Keratinocyte (primary cell): ENCODE measurements around the gene NCEH1. TPM values are rescaled to one million over a fixed set of nuclear protein-coding genes. Genes with fewer than 3 reads are reported as not detected.

Experiments used
- DNase-seq: peaks from one replicate; pipeline ENCODE4 v3.0.0-alpha.2; 2011; ENCODE audit warnings: low read depth, missing footprints, low spot score
- FAIRE-seq: peaks from 2 replicates; lab custom pipeline; 2011; peaks lifted over from hg19 to GRCh38; lab: Jason Lieb, UNC
- H2AFZ ChIP-seq: 2 replicates; pipeline ENCODE4 v1.6.0; 2012; ENCODE audit warnings: low read length, control low read depth, inconsistent platforms; ENCODE audit not compliant: control insufficient read depth
- H3K27ac ChIP-seq: 2 replicates; pipeline ENCODE4 v1.5.1; 2011; ENCODE audit warnings: low read length; ENCODE audit not compliant: control insufficient read depth, insufficient read depth
- H3K27me3 ChIP-seq: 3 replicates; pipeline ENCODE4 v1.6.0; 2011; ENCODE audit warnings: low read length; ENCODE audit not compliant: control insufficient read depth, insufficient read depth; ENCODE audit errors: extremely low read depth
- H3K36me3 ChIP-seq, 2 experiments: 2 replicates in 1 of 2; 3 replicates in 1 of 2; pipeline ENCODE4 v1.5.1; 2011; ENCODE audit warnings: low read length in 2 of 2, mild to moderate bottlenecking in 1 of 2; ENCODE audit not compliant: control insufficient read depth in 2 of 2, insufficient read depth in 2 of 2; ENCODE audit errors: extremely low read depth in 1 of 2
- H3K4me1 ChIP-seq: 3 replicates; pipeline ENCODE4 v1.5.1; 2011; ENCODE audit warnings: low read length; ENCODE audit not compliant: control insufficient read depth, insufficient read depth; ENCODE audit errors: extremely low read depth
- H3K4me2 ChIP-seq: 3 replicates; pipeline ENCODE4 v1.6.0; 2011; ENCODE audit warnings: low read depth, low read length; ENCODE audit not compliant: control insufficient read depth, insufficient read depth; ENCODE audit errors: extremely low read depth
- H3K4me3 ChIP-seq, 3 experiments: fragments of 200-600 bp in 1 of 3; sonication (generic) in 1 of 3; 2 replicates in 2 of 3; 3 replicates in 1 of 3; pipeline ENCODE4 v1.5.1; 2011 to 2016; ENCODE audit warnings: low read length in 3 of 3, mild to moderate bottlenecking in 3 of 3, control low read depth in 2 of 3, inconsistent platforms in 1 of 3, low read depth in 1 of 3, mixed read lengths in 1 of 3, mixed run types in 1 of 3, moderate library complexity in 1 of 3; ENCODE audit not compliant: control insufficient read depth in 2 of 3, insufficient read depth in 2 of 3; ENCODE audit errors: extremely low read depth in 1 of 3
- H3K79me2 ChIP-seq: 2 replicates; pipeline ENCODE4 v1.6.0; 2012; ENCODE audit warnings: low read length; ENCODE audit not compliant: control insufficient read depth, insufficient read depth
- H3K9ac ChIP-seq: 3 replicates; pipeline ENCODE4 v1.6.0; 2011; ENCODE audit warnings: low read length; ENCODE audit not compliant: control insufficient read depth, insufficient read depth; ENCODE audit errors: extremely low read depth
- H3K9me1 ChIP-seq: 3 replicates; pipeline ENCODE4 v1.6.0; 2011; ENCODE audit warnings: low read length; ENCODE audit not compliant: control insufficient read depth, insufficient read depth; ENCODE audit errors: extremely low read depth
- H3K9me3 ChIP-seq: 2 replicates; pipeline ENCODE4 v1.5.1; 2012; ENCODE audit warnings: low read depth, low read length; ENCODE audit not compliant: control insufficient read depth
- H4K20me1 ChIP-seq: 3 replicates; pipeline ENCODE4 v1.6.0; 2011; ENCODE audit warnings: low read length; ENCODE audit not compliant: control insufficient read depth, insufficient read depth; ENCODE audit errors: extremely low read depth
- EZH2 ChIP-seq: IDR thresholded peaks from one replicate; pipeline ENCODE4 v1.6.1; 2012; ENCODE audit warnings: inconsistent platforms, mild to moderate bottlenecking, low read length, moderate library complexity
- dilution Hi-C: fragments of 300-500 bp; cut with MboI; formaldehyde crosslinking; loops from one replicate; pipeline ENCODE4 v1.7.0; 2020; ENCODE audit warnings: low sequenced_read_pairs; ENCODE audit not compliant: extremely low pct_ligation_motif_present
- polyA plus RNA-seq, 5 experiments: library from polyadenylated mRNA; depleted of rRNA in 3 of 5; stranded (reverse) in 3 of 5; stranded (forward) in 1 of 5; unstranded in 1 of 5; fragments of >200 nt; gene quantifications; 1 replicate in 1 of 5; 2 replicates in 3 of 5; 3 replicates in 1 of 5; pipeline versions ENCODE4 v1.2.1 to v1.2.3, GENCODE V29; 2011 to 2012; ENCODE audit warnings: missing spikeins in 2 of 5, low read depth in 1 of 5, low replicate concordance in 1 of 5
- TF ChIP-seq, protein P1 (sequence below), 3 experiments: IDR thresholded peaks in 1 of 3; conservative IDR thresholded peaks in 1 of 3; optimal IDR thresholded peaks in 1 of 3; 2 replicates in 2 of 3; 3 replicates in 1 of 3; pipeline versions ENCODE3 to v1.5.1; 2011; ENCODE audit warnings: low read length in 3 of 3, mild to moderate bottlenecking in 3 of 3, moderate library complexity in 2 of 3, control low read depth in 1 of 3, inconsistent platforms in 1 of 3; ENCODE audit not compliant: insufficient read depth in 2 of 3; ENCODE audit errors: extremely low read depth in 1 of 3

The NCEH1 gene
- polyA plus RNA-seq, 1 donor (not counting 4 experiments of a cell fraction or from before 2014, with no cell fraction given): 13.2 TPM

DNA sequence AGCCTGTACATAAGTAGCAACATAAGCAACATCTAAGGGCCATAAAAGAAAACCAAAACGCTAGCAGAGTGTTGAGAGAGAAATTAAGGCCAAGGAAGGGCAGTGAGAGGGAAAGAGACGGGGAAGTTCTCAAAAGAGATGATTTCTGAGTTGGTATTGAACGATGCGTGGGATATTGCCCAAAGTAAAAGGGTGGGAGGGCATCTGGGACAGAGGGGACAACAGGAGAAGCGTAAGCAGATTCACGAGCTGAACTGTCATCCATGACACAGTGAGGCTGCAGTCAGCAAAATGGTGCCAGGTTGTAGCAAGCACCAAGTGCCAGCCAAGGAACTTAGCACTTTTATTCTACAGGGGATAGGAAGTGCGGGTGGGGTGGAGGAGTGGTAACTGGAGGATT lies 11.8 kb downstream of the NCEH1 start:
- dilution Hi-C loops: no loop called here
- Histone ChIP-seq H3K9me1 (no peaks in the 10 kb centered on the region), H3K4me2 (no peak overlapping the region), H3K79me2 (peaks cover 4% of the 10 kb centered on the region), H3K27me3 (no peaks in the 10 kb centered on the region), H3K4me3 (no peak overlapping the region), H3K9me3 (no peaks in the 10 kb centered on the region), H3K9ac (no peak overlapping the region), H3K27ac (no peak overlapping the region), H4K20me1 (no peaks in the 10 kb centered on the region), H2AFZ (no peak overlapping the region), H3K4me1 (no peaks in the 10 kb centered on the region), H3K36me3 (peaks cover 0 to 3% of the 10 kb centered on the region in 2 experiments)
- TF ChIP-seq, protein P1, sequence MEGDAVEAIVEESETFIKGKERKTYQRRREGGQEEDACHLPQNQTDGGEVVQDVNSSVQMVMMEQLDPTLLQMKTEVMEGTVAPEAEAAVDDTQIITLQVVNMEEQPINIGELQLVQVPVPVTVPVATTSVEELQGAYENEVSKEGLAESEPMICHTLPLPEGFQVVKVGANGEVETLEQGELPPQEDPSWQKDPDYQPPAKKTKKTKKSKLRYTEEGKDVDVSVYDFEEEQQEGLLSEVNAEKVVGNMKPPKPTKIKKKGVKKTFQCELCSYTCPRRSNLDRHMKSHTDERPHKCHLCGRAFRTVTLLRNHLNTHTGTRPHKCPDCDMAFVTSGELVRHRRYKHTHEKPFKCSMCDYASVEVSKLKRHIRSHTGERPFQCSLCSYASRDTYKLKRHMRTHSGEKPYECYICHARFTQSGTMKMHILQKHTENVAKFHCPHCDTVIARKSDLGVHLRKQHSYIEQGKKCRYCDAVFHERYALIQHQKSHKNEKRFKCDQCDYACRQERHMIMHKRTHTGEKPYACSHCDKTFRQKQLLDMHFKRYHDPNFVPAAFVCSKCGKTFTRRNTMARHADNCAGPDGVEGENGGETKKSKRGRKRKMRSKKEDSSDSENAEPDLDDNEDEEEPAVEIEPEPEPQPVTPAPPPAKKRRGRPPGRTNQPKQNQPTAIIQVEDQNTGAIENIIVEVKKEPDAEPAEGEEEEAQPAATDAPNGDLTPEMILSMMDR (optimal IDR thresholded peaks at IDR 0.05 in 1 of 3, IDR thresholded peaks at IDR 0.05 in 1 of 3, conservative IDR thresholded peaks at IDR 0.05 in 1 of 3; ENCODE audit: extremely low read depth in 1 of 3, insufficient read depth in 2 of 3, low read length in 3 of 3): no peak
- TF ChIP-seq EZH2: no peak
- no peak for DNase-seq
- no peak for FAIRE-seq

GRCh38 chr3:172698631-172699030 lies 12.2 kb downstream of the NCEH1 start:
- TF ChIP-seq, protein P1 (optimal IDR thresholded peaks at IDR 0.05 in 1 of 3, IDR thresholded peaks at IDR 0.05 in 1 of 3, conservative IDR thresholded peaks at IDR 0.05 in 1 of 3; ENCODE audit: extremely low read depth in 1 of 3, insufficient read depth in 2 of 3, low read length in 3 of 3): no peak
- TF ChIP-seq EZH2: no peak
- Histone ChIP-seq H4K20me1 (no peaks in the 10 kb centered on the region), H3K36me3 (peaks cover 0 to 3% of the 10 kb centered on the region in 2 experiments), H3K27me3 (no peaks in the 10 kb centered on the region), H3K4me2 (no peak overlapping the region), H3K9ac (no peak overlapping the region), H3K4me3 (no peak overlapping the region), H3K79me2 (peaks cover 4% of the 10 kb centered on the region), H3K27ac (no peak overlapping the region), H3K9me1 (no peaks in the 10 kb centered on the region), H3K9me3 (no peaks in the 10 kb centered on the region), H3K4me1 (no peaks in the 10 kb centered on the region), H2AFZ (no peak overlapping the region)
- DNase-seq (no peak), FAIRE-seq (no peak)
- dilution Hi-C loops: no loop called here
